Stimulated activated CD8-positive, alpha-beta memory T cell treated with anti-CD3 and anti-CD28 coated beads, Interleukin-7, amount 100 ng/mL, for 1 hour (primary cell): Measurements from ENCODE around the gene SNAI1.
A peak's percentile ranks its signal among the peaks of the same experiment; 100 is the strongest.
"Not testable (repeated sequence)": the region's sequence is repeated elsewhere in the genome, so short reads cannot be mapped to it uniquely, and the experiment has no call there.

ENCODE experiments used
- DNase-seq, 2 donors: peaks; one replicate each; pipeline ENCODE4 v3.0.0-alpha.2; 2020; ENCODE audit warnings: low read depth in 2 of 2

Gene SNAI1

GRCh38 chr20:49982346-49983122, at the start of gene SNAI1:
TSS of gene SNAI1 (plus strand) at chr20:49982980. CDS start at chr20:49983060, 80 bp downstream.
- peak; percentile 48 to 60 for DNase-seq

GRCh38 chr20:49935746-49936152, 47.0 kb upstream of the SNAI1 start:
- no peak for DNase-seq

- DNase-seq, result peak; percentile 83 to 87
These were observed 46.4 kb upstream of the SNAI1 start, which contains the start of gene RNF114 for GRCh38 chr20:49936153-49937026. TSS of gene RNF114 (plus strand) at chr20:49936397. CDS start at chr20:49936413, 16 bp downstream.

GRCh38 chr20:49937027-49937929, 45.5 kb upstream of the SNAI1 start:
- DNase-seq, result no peak

- DNase-seq, result no peak
These were observed 44.3 kb upstream of the SNAI1 start for GRCh38 chr20:49938173-49939163.

- DNase-seq, result no peak
These were observed 41.3 kb upstream of the SNAI1 start for GRCh38 chr20:49941456-49941855.

- DNase-seq, result no peak
These were observed 40.5 kb upstream of the SNAI1 start for GRCh38 chr20:49942303-49942702.

- no peak for DNase-seq
These were observed 39.8 kb upstream of the SNAI1 start for GRCh38 chr20:49942942-49943341.

GRCh38 chr20:49945306-49945700, 37.5 kb upstream of the SNAI1 start:
- DNase-seq, result no peak

- DNase-seq, result no peak
These were observed 36.9 kb upstream of the SNAI1 start for GRCh38 chr20:49945701-49946477.

- no peak for DNase-seq
These were observed 34.6 kb upstream of the SNAI1 start for GRCh38 chr20:49948178-49948577.

GRCh38 chr20:49948809-49949507, 33.8 kb upstream of the SNAI1 start:
- DNase-seq, result no peak

- no peak for DNase-seq
These were observed 31.6 kb upstream of the SNAI1 start for GRCh38 chr20:49951151-49951550.

- no peak for DNase-seq
These were observed 27.6 kb upstream of the SNAI1 start for GRCh38 chr20:49955167-49955566.

GRCh38 chr20:49955830-49956396, 26.9 kb upstream of the SNAI1 start:
- not testable (repeated sequence) for DNase-seq

- DNase-seq, result no peak
These were observed 26.1 kb upstream of the SNAI1 start for GRCh38 chr20:49956689-49957088.

GRCh38 chr20:49957089-49957938, 25.5 kb upstream of the SNAI1 start:
- DNase-seq, result not testable (repeated sequence)

GRCh38 chr20:49961413-49961812, 21.4 kb upstream of the SNAI1 start:
- no peak for DNase-seq
